Epithelial cell of esophagus (primary cell): ENCODE data around the gene UBL3.

Experiments used
- DNase-seq: peaks from one replicate; pipeline ENCODE4 v3.0.0; 2010; ENCODE audit warnings: low read depth
- H3K4me3 ChIP-seq: 2 replicates; pipeline ENCODE4 v1.5.1; 2011; ENCODE audit warnings: mild to moderate bottlenecking, low read length, control low read depth
- CTCF ChIP-seq: IDR thresholded peaks from 2 replicates; pipeline ENCODE4 v1.5.1; 2011; ENCODE audit warnings: low read depth, mild to moderate bottlenecking, low read length, control low read depth, inconsistent platforms; ENCODE audit not compliant: insufficient read depth; ENCODE audit errors: missing control alignments

The UBL3 gene

GRCh38 chr13:29803221-29803620 is 47.2 kb downstream of the UBL3 start:
- TF ChIP-seq CTCF: no peak
- no peak for DNase-seq
- H3K4me3 ChIP-seq: no peak overlapping the region

GRCh38 chr13:29802621-29803020 is 47.8 kb downstream of the UBL3 start:
- TF ChIP-seq CTCF: no peak
- H3K4me3 ChIP-seq: no peak overlapping the region
- DNase-seq: peak; percentile 18

GRCh38 chr13:29801737-29802305 is 48.6 kb downstream of the UBL3 start:
- no peak for DNase-seq
- no peak for TF ChIP-seq CTCF
- no peak overlapping the region for H3K4me3 ChIP-seq

GRCh38 chr13:29801102-29801501 is 49.3 kb downstream of the UBL3 start:
- no peak overlapping the region for H3K4me3 ChIP-seq
- DNase-seq: no peak
- no peak for TF ChIP-seq CTCF

GRCh38 chr13:29800687-29801086 is 49.7 kb downstream of the UBL3 start:
- no peak for DNase-seq
- H3K4me3 ChIP-seq: no peak overlapping the region
- no peak for TF ChIP-seq CTCF

GRCh38 chr13:29799041-29799440 is 51.4 kb downstream of the UBL3 start:
- no peak overlapping the region for H3K4me3 ChIP-seq
- no peak for DNase-seq
- TF ChIP-seq CTCF: no peak
